ENCODE results near the gene NDUFS2.

The NDUFS2 gene

GRCh38 chr1:161172776-161173376 is 29.3 kb upstream of the NDUFS2 start:
- DNase-seq, result no peak

- no peak for DNase-seq
These were observed 28.5 kb upstream of the NDUFS2 start for GRCh38 chr1:161173711-161174110.

- no peak for DNase-seq
These were observed 27.3 kb upstream of the NDUFS2 start for GRCh38 chr1:161174911-161175310.

GRCh38 chr1:161175771-161176453 is 26.3 kb upstream of the NDUFS2 start:
- DNase-seq, result no peak

- DNase-seq, result no peak
These were observed 25.6 kb upstream of the NDUFS2 start for GRCh38 chr1:161176468-161177111.

GRCh38 chr1:161177112-161177935 is 24.8 kb upstream of the NDUFS2 start, which contains the start of gene B4GALT3:
B4GALT3 (minus strand) TSS chr1:161177507; CDS start chr1:161176060, 1,447 bp downstream.
- peak; percentile 61 for DNase-seq

GRCh38 chr1:161177936-161178244 is 24.3 kb upstream of the NDUFS2 start:
- no peak for DNase-seq

- DNase-seq, result no peak
These were observed 22.5 kb upstream of the NDUFS2 start for GRCh38 chr1:161179698-161180097.

- DNase-seq, result peak; percentile 1
These were observed 21.5 kb upstream of the NDUFS2 start for GRCh38 chr1:161180639-161181038.

GRCh38 chr1:161182214-161182613 is 20.0 kb upstream of the NDUFS2 start:
- DNase-seq, result no peak

- peak; percentile 97 for DNase-seq
These were observed 16.9 kb upstream of the NDUFS2 start for GRCh38 chr1:161185282-161185682.

GRCh38 chr1:161185732-161186311 is 16.3 kb upstream of the NDUFS2 start:
- DNase-seq, result no peak

GRCh38 chr1:161187311-161187710 is 14.9 kb upstream of the NDUFS2 start:
- DNase-seq, result no peak

- DNase-seq, result no peak
These were observed 13.8 kb upstream of the NDUFS2 start for GRCh38 chr1:161188381-161188780.

- no peak for DNase-seq
These were observed 13.1 kb upstream of the NDUFS2 start for GRCh38 chr1:161189036-161189435.

GRCh38 chr1:161190962-161191521 is 11.1 kb upstream of the NDUFS2 start:
- DNase-seq, result peak; percentile 4

- no peak for DNase-seq
These were observed 10.2 kb upstream of the NDUFS2 start for GRCh38 chr1:161191971-161192370.

- peak; percentile 5 for DNase-seq
These were observed 9.4 kb upstream of the NDUFS2 start for GRCh38 chr1:161192476-161193465.

- no peak for DNase-seq
These were observed 8.5 kb upstream of the NDUFS2 start for GRCh38 chr1:161193561-161194235.

GRCh38 chr1:161195171-161195570 is 7.0 kb upstream of the NDUFS2 start:
- DNase-seq, result no peak

- DNase-seq, result no peak
These were observed 6.1 kb upstream of the NDUFS2 start for GRCh38 chr1:161196111-161196510.
